ENCODE measurements around the gene CAMTA1. TPM values are rescaled to one million over a fixed set of nuclear protein-coding genes. Genes with fewer than 3 reads are reported as not detected.

CAMTA1 gene
- total RNA-seq, 1 donor from 2014 or later: 268 TPM

GRCh38 chr1:7121622-7121988 lies 336.4 kb downstream of the CAMTA1 start:
- H3K4me3 ChIP-seq: no peak overlapping the region
- no peaks in the 10 kb centered on the region for H3K36me3 ChIP-seq
- H3K27me3 ChIP-seq: no peaks in the 10 kb centered on the region
- no peak overlapping the region for H3K27ac ChIP-seq
- peaks cover 7% of the 10 kb centered on the region for H3K4me1 ChIP-seq
- no peaks in the 10 kb centered on the region for H3K9me3 ChIP-seq (ENCODE audit: low read depth)
- H3K4me2 ChIP-seq: no peak overlapping the region
- H2AFZ ChIP-seq (replicated peaks): no peak overlapping the region
- peaks cover 14% of the 10 kb centered on the region for H3F3A ChIP-seq (ENCODE audit: low read depth)
- H4K20me1 ChIP-seq (ENCODE audit: low read depth): no peaks in the 10 kb centered on the region
- no peak overlapping the region for H3K4me3 Mint-ChIP-seq
- H3K4me1 Mint-ChIP-seq: peaks cover 19% of the 10 kb centered on the region
- no peaks in the 10 kb centered on the region for H3K9me3 Mint-ChIP-seq
- H3K27me3 Mint-ChIP-seq (ENCODE audit: insufficient read depth, low read depth): no peaks in the 10 kb centered on the region
- TF ChIP-seq, protein P1, sequence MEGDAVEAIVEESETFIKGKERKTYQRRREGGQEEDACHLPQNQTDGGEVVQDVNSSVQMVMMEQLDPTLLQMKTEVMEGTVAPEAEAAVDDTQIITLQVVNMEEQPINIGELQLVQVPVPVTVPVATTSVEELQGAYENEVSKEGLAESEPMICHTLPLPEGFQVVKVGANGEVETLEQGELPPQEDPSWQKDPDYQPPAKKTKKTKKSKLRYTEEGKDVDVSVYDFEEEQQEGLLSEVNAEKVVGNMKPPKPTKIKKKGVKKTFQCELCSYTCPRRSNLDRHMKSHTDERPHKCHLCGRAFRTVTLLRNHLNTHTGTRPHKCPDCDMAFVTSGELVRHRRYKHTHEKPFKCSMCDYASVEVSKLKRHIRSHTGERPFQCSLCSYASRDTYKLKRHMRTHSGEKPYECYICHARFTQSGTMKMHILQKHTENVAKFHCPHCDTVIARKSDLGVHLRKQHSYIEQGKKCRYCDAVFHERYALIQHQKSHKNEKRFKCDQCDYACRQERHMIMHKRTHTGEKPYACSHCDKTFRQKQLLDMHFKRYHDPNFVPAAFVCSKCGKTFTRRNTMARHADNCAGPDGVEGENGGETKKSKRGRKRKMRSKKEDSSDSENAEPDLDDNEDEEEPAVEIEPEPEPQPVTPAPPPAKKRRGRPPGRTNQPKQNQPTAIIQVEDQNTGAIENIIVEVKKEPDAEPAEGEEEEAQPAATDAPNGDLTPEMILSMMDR (IDR thresholded peaks at IDR 0.05): no peak
- TF ChIP-seq EZH2phosphoT487 (IDR thresholded peaks at IDR 0.05): no peak
- no peaks in the 10 kb centered on the region for H3K36me3 Mint-ChIP-seq
- H3K9ac ChIP-seq: no peak overlapping the region
- H3K27ac Mint-ChIP-seq: no peak overlapping the region
- H3K79me2 ChIP-seq (ENCODE audit: low read depth): no peaks in the 10 kb centered on the region
- no peak for DNase-seq (ENCODE audit: low spot score)

DNA sequence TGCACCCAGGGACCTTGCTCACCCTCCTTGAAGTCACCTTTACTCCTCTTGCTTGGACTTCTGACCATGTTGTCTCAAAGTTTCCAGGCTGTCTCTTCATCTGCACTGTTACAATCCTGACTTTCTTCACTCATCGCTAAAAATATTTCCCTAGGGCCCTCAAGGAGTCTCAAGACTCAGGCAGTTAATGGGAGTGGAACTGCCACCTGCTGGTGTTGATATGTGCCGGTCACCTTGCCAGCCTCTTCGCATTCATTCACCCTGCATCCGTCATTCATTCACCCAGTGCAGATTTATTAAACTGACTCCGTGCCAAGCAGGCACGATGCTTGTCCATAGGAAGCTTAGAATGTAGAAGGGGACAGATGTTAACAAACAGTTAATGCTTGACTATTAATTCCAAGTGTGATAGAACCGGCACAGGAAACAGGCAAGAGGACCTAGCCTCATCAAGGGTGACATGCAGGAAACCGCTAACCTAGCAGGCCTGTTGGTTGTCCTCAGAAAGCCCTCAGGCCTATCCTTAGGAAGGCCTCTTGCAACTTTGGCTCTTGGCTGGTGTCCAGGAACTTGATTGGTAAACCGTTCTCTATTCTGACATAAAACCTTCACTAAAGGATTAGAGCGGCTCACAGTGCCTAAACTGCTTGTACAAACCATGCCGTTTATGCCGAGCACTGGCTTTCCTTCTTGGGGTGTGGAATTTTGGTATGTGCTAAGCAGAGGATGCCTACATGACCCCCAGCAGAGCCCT lies 342.2 kb downstream of the CAMTA1 start:
- Histone ChIP-seq H3F3A (ENCODE audit: low read depth) (no peaks in the 10 kb centered on the region), H3K4me2 (no peak overlapping the region), H3K4me3 (no peak overlapping the region), H3K9me3 (ENCODE audit: low read depth) (no peaks in the 10 kb centered on the region), H3K27me3 (no peaks in the 10 kb centered on the region), H2AFZ (replicated peaks) (no peak overlapping the region), H3K9ac (no peak overlapping the region), H3K36me3 (no peaks in the 10 kb centered on the region), H3K27ac (no peak overlapping the region), H3K79me2 (ENCODE audit: low read depth) (no peaks in the 10 kb centered on the region), H3K4me1 (no peaks in the 10 kb centered on the region), H4K20me1 (ENCODE audit: low read depth) (no peaks in the 10 kb centered on the region)
- Mint-ChIP-seq H3K27me3 (ENCODE audit: insufficient read depth, low read depth) (no peaks in the 10 kb centered on the region), H3K36me3 (no peaks in the 10 kb centered on the region), H3K9me3 (no peaks in the 10 kb centered on the region), H3K4me3 (no peak overlapping the region), H3K4me1 (no peaks in the 10 kb centered on the region), H3K27ac (no peak overlapping the region)
- TF ChIP-seq EZH2phosphoT487 (IDR thresholded peaks at IDR 0.05): no peak
- TF ChIP-seq, protein P1 (IDR thresholded peaks at IDR 0.05): no peak
- no peak for TF ChIP-seq EZH2 (IDR thresholded peaks at IDR 0.05)
- DNase-seq (ENCODE audit: low spot score): peak; percentile 1

- TF ChIP-seq, protein P1 (IDR thresholded peaks at IDR 0.05): no peak
- TF ChIP-seq EZH2phosphoT487 (IDR thresholded peaks at IDR 0.05) (no peak), EZH2 (IDR thresholded peaks at IDR 0.05) (no peak)
- DNase-seq (ENCODE audit: low spot score): peak; percentile 0
- no peak overlapping the region for H2AFZ ChIP-seq (replicated peaks)
- no peaks in the 10 kb centered on the region for H3K9me3 ChIP-seq (ENCODE audit: low read depth)
- H3K4me1 Mint-ChIP-seq: no peaks in the 10 kb centered on the region
- H3K27ac Mint-ChIP-seq: no peak overlapping the region
- H3K27me3 Mint-ChIP-seq (ENCODE audit: insufficient read depth, low read depth): no peaks in the 10 kb centered on the region
- no peaks in the 10 kb centered on the region for H3K27me3 ChIP-seq
- H3F3A ChIP-seq (ENCODE audit: low read depth): no peaks in the 10 kb centered on the region
- H3K4me2 ChIP-seq: no peak overlapping the region
- H3K36me3 ChIP-seq: no peaks in the 10 kb centered on the region
- no peaks in the 10 kb centered on the region for H3K4me1 ChIP-seq
- H4K20me1 ChIP-seq (ENCODE audit: low read depth): no peaks in the 10 kb centered on the region
- no peaks in the 10 kb centered on the region for H3K9me3 Mint-ChIP-seq
- no peak overlapping the region for H3K4me3 Mint-ChIP-seq
- H3K27ac ChIP-seq: no peak overlapping the region
- H3K36me3 Mint-ChIP-seq: no peaks in the 10 kb centered on the region
- H3K4me3 ChIP-seq: no peak overlapping the region
- H3K79me2 ChIP-seq (ENCODE audit: low read depth): no peaks in the 10 kb centered on the region
- H3K9ac ChIP-seq: no peak overlapping the region
These were observed 343.0 kb downstream of the CAMTA1 start for GRCh38 chr1:7128293-7128692.

Data from neural progenitor cell (in vitro differentiated cells).